ENCODE measurements around the gene SAP30BP.

Gene SAP30BP

GRCh38 chr17:75733471-75733870 lies 66.3 kb downstream of the SAP30BP start:
- Histone ChIP-seq H3K36me3 (ENCODE audit: control insufficient read depth, insufficient read depth, low read length) (no peaks in the 10 kb centered on the region), H2AFZ (no peak overlapping the region), H3K9me3 (ENCODE audit: control insufficient read depth, low read length) (no peaks in the 10 kb centered on the region), H3K27me3 (ENCODE audit: control insufficient read depth, insufficient read depth, low read length) (no peaks in the 10 kb centered on the region), H3K9ac (no peak overlapping the region), H3K79me2 (no peaks in the 10 kb centered on the region), H3K4me1 (no peaks in the 10 kb centered on the region), H3K4me2 (ENCODE audit: low read length) (no peak overlapping the region), H3K27ac (no peak overlapping the region), H3K4me3 (ENCODE audit: low read depth, low read length) (no peak overlapping the region)
- TF ChIP-seq CTCF (IDR thresholded peaks at IDR 0.05): no peak

DNA sequence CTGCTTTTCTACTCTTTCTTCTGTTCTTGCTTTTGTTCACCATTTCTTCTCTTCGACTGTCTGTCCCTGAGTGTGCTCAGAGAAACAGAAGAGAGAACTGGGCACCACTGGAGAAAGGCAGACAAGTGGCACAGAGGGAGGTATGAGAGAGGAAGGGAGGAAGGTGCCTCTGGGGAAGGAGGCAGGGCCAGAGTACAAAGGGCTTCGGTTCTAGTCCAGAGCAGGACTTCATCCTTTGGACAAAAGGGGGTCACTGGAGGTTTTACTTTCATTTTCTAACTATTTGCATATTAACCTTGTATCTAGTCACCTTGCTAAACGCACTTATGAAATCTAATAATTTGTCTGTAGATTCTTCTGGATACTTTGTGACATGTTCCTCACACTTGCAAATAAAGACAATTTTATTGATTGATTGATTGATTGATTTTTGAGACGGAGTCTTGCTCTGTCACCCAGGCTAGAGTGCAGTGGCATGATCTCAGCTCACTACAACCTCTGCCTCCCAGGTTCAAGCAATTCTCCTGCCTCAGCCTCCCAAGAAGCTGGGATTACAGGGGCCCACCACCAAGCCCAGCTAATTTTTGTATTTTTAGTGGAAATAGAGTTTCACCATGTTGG lies 67.6 kb downstream of the SAP30BP start:
- Histone ChIP-seq H3K9ac (no peak overlapping the region), H3K9me3 (ENCODE audit: control insufficient read depth, low read length) (no peaks in the 10 kb centered on the region), H2AFZ (no peak overlapping the region), H3K79me2 (no peaks in the 10 kb centered on the region), H3K4me3 (ENCODE audit: low read depth, low read length) (no peak overlapping the region), H3K27me3 (ENCODE audit: control insufficient read depth, insufficient read depth, low read length) (no peaks in the 10 kb centered on the region), H3K4me1 (no peaks in the 10 kb centered on the region), H3K27ac (no peak overlapping the region), H3K4me2 (ENCODE audit: low read length) (no peak overlapping the region), H3K36me3 (ENCODE audit: control insufficient read depth, insufficient read depth, low read length) (no peaks in the 10 kb centered on the region)
- no peak for TF ChIP-seq CTCF (IDR thresholded peaks at IDR 0.05)

- H3K27ac ChIP-seq: no peak overlapping the region
- H3K27me3 ChIP-seq (ENCODE audit: control insufficient read depth, insufficient read depth, low read length): no peaks in the 10 kb centered on the region
- no peak overlapping the region for H3K4me3 ChIP-seq (ENCODE audit: low read depth, low read length)
- no peak overlapping the region for H3K4me2 ChIP-seq (ENCODE audit: low read length)
- no peaks in the 10 kb centered on the region for H3K79me2 ChIP-seq
- H3K9ac ChIP-seq: no peak overlapping the region
- H3K4me1 ChIP-seq: no peaks in the 10 kb centered on the region
- no peaks in the 10 kb centered on the region for H3K9me3 ChIP-seq (ENCODE audit: control insufficient read depth, low read length)
- no peak overlapping the region for H2AFZ ChIP-seq
- H3K36me3 ChIP-seq (ENCODE audit: control insufficient read depth, insufficient read depth, low read length): no peaks in the 10 kb centered on the region
- no peak for TF ChIP-seq CTCF (IDR thresholded peaks at IDR 0.05)
These were observed 69.2 kb downstream of the SAP30BP start for GRCh38 chr17:75736173-75736835.

DNA sequence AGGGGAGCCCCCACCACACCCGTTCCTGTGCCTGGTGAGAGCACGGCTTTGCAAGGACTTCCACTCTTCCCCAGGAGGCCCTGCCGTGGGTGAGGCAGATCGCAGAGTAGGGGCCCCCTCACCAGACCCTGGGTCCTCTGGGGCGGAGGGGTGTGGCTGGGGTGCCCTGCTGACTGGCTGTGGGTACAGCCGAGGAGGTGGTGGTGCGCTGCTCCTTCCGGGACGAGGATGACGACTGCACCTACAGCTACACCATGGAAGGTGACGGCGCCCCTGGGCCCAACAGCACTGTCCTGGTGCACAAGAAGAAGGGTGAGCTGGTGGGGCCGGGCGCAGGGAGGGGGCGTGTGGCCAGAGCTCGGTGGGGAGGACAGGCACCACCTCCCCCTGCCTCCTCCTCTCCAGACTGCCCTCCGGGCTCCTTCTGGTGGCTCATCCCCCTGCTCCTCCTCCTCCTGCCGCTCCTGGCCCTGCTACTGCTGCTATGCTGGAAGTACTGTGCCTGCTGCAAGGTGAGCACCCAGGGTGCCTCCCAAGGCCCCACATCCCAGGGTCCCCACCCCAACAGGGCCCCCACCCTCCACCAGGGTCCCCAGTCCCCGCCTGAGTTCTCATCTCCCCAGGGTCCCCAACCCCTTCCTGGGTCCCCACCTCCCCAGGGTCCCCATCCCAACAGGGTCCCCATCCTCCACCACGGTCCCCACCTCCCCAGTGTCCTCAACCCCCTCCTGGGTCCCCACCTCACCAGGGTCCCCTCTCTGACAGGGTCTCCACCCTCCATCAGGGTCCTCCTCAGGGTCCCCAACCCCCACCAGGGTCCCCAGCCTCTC lies 70.2 kb downstream of the SAP30BP start:
- no peaks in the 10 kb centered on the region for H3K27me3 ChIP-seq (ENCODE audit: control insufficient read depth, insufficient read depth, low read length)
- H3K79me2 ChIP-seq: no peaks in the 10 kb centered on the region
- no peak overlapping the region for H3K4me3 ChIP-seq (ENCODE audit: low read depth, low read length)
- TF ChIP-seq CTCF (IDR thresholded peaks at IDR 0.05): no peak
- no peak overlapping the region for H3K27ac ChIP-seq
- H3K4me2 ChIP-seq (ENCODE audit: low read length): no peak overlapping the region
- H3K9ac ChIP-seq: no peak overlapping the region
- no peak overlapping the region for H2AFZ ChIP-seq
- no peaks in the 10 kb centered on the region for H3K36me3 ChIP-seq (ENCODE audit: control insufficient read depth, insufficient read depth, low read length)
- no peaks in the 10 kb centered on the region for H3K9me3 ChIP-seq (ENCODE audit: control insufficient read depth, low read length)
- H3K4me1 ChIP-seq: no peaks in the 10 kb centered on the region

Data from parathyroid adenoma (tissue), 2 donors.